Measurements from ENCODE around the gene RFC1.

Gene RFC1

DNA sequence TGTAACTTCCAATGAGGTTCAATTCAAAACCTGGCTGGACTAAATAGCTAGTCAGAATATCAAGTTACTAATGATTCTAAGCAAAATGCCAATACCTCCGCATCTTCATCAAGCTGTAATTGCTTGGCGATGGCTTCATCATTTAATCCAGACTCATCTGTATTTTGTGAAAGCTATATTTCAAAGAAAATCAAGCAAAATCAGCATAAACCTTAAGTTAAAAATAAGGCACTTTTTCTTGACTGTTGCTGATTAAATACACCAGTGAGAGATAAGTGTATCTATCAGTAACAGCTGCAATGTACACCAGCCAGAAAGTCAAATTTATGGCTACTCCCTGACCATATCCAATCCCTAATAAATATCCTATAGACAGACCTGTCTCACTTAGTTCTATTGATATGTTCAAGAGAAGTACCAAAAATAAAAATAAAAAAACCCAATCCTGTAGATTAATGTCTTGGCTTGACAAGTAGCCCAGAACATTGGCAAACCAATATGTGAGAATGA lies 39.6 kb downstream of the RFC1 start:
- POLR2A ChIA-PET: no interaction called here

DNA sequence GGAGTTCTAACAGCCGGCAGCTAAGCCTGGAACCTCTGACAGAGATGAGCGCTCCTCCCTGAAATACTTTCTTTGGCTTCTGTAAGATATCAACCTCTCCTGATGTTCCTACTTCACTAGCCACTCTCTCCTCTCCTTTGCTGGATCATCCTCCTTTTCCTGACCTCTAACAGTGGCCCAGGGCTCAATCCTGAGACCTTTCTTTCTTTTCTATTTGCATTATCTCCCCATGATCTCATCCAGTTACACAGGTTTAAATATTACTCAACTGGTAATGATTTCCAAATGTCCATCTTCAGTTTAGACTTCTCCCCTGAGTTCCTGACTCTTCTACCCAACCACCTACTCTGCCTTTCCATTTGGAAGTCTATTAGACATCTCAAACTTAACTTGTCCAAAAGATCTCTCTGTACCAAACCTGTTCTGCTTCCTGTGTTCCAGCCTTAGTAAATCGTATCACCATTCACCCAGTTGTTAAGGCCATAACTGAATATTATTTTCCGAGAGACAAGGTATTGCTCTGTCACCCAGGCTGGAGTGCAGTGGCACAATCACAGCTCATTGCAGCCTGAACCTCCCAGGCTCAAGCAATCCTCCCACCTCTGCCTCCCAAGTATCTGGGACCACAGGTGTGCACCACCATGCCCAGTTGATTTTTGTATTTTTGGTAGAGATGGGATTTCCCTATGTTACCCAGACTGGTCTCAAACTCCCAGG lies 41.1 kb downstream of the RFC1 start:
- CTCF ChIA-PET: no interaction called here
- no peak overlapping the region for H3K4me3 ChIP-seq (ENCODE audit: low read depth, low read length)
- TF ChIP-seq, protein P1, sequence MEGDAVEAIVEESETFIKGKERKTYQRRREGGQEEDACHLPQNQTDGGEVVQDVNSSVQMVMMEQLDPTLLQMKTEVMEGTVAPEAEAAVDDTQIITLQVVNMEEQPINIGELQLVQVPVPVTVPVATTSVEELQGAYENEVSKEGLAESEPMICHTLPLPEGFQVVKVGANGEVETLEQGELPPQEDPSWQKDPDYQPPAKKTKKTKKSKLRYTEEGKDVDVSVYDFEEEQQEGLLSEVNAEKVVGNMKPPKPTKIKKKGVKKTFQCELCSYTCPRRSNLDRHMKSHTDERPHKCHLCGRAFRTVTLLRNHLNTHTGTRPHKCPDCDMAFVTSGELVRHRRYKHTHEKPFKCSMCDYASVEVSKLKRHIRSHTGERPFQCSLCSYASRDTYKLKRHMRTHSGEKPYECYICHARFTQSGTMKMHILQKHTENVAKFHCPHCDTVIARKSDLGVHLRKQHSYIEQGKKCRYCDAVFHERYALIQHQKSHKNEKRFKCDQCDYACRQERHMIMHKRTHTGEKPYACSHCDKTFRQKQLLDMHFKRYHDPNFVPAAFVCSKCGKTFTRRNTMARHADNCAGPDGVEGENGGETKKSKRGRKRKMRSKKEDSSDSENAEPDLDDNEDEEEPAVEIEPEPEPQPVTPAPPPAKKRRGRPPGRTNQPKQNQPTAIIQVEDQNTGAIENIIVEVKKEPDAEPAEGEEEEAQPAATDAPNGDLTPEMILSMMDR (IDR thresholded peaks at IDR 0.05; ENCODE audit: insufficient read depth, low read length, missing control alignments): no peak
- POLR2A ChIA-PET: no interaction called here
- DNase-seq (ENCODE audit: low read depth, low spot score): no peak

More for the DNA sequence above, 39.6 kb downstream of the RFC1 start:
- TF ChIP-seq, protein P1 (IDR thresholded peaks at IDR 0.05; ENCODE audit: insufficient read depth, low read length, missing control alignments): no peak
- H3K4me3 ChIP-seq (ENCODE audit: low read depth, low read length): no peak overlapping the region
- no peak for DNase-seq (ENCODE audit: low read depth, low spot score)
- CTCF ChIA-PET: no interaction called here

- TF ChIP-seq, protein P1 (IDR thresholded peaks at IDR 0.05; ENCODE audit: insufficient read depth, low read length, missing control alignments): no peak
- CTCF ChIA-PET: interaction anchor here (1.5 kb wide), 1 partner anchor 10 kb away, joined by 4 read pairs; no protein-coding TSS in a partner anchor
- no peak for DNase-seq (ENCODE audit: low read depth, low spot score)
- H3K4me3 ChIP-seq (ENCODE audit: low read depth, low read length): no peak overlapping the region
- POLR2A ChIA-PET: no interaction called here
Observed at GRCh38 chr4:39324446-39324845, 41.7 kb downstream of the RFC1 start.

GRCh38 chr4:39323821-39324220 lies 42.3 kb downstream of the RFC1 start:
- TF ChIP-seq, protein P1 (IDR thresholded peaks at IDR 0.05; ENCODE audit: insufficient read depth, low read length, missing control alignments): no peak
- ChIA-PET POLR2A (no interaction called here), CTCF (interaction anchor here (1.5 kb wide), 1 partner anchor 10 kb away, joined by 4 read pairs; no protein-coding TSS in a partner anchor)
- no peak for DNase-seq (ENCODE audit: low read depth, low spot score)
- no peak overlapping the region for H3K4me3 ChIP-seq (ENCODE audit: low read depth, low read length)

DNA sequence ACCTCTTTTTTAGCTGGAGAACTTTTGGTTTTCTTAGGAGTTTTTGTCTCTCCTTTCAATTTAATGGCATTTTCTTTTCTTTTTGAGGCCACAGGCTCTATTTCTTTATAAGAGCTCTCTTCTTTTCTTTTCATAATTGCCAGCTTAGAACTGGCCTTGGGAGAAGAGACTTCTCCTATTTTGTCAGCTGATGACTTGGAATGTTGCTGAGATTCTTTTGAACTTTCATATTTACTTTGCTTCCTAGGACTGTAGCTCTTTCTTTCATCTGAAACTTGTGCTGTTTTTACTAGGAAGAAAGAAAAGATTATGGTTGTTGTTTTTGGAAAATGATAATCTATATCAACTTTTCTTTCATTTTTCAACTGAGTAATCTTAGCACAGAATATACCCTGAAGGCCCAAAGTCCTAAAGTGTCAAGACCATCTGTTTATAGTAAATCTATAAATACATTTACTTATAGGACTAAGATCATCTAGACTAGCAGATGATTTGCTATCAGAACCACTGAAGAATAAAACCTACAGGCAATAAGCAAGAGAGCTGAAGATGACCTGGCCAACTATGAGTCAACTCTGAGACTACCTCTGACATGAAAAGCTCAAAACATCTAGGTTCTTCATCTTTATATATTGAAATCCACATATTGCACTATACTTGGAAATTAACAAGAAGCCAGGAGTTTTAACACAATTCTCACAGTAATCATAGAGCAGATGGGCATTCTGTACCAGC lies 45.6 kb downstream of the RFC1 start:
- POLR2A ChIA-PET: interaction anchor here (0.6 kb wide), 1 partner anchor 439 kb away, joined by 3 read pairs; no protein-coding TSS in a partner anchor
- peak; percentile 12 for DNase-seq (ENCODE audit: low read depth, low spot score)
- H3K4me3 ChIP-seq (ENCODE audit: low read depth, low read length): no peak overlapping the region
- TF ChIP-seq, protein P1 (IDR thresholded peaks at IDR 0.05; ENCODE audit: insufficient read depth, low read length, missing control alignments): no peak
- CTCF ChIA-PET: no interaction called here

- CTCF ChIA-PET: no interaction called here
- peak; percentile 72 for DNase-seq (ENCODE audit: low read depth, low spot score)
- no peak overlapping the region for H3K4me3 ChIP-seq (ENCODE audit: low read depth, low read length)
- POLR2A ChIA-PET: no interaction called here
- TF ChIP-seq, protein P1 (IDR thresholded peaks at IDR 0.05; ENCODE audit: insufficient read depth, low read length, missing control alignments): no peak
Observed at GRCh38 chr4:39319676-39320075, 46.5 kb downstream of the RFC1 start.
